Activated CD4-positive, alpha-beta memory T cell treated with anti-CD3 and anti-CD28 coated beads, Interleukin-2, amount 10 ng/mL, durations not matched to agents 7 days and 5 days (primary cell): ENCODE measurements around the gene SLC38A2. TPM values are rescaled to one million over a fixed set of nuclear protein-coding genes. Genes with fewer than 3 reads are reported as not detected.

Source experiments
- CTCF ChIA-PET: fragments of 350-600 bp; sonication (Branson Sonifier 250); formaldehyde crosslinking; loops from one replicate; lab custom pipeline; 2021; ENCODE audit warnings: antibody characterized with exemption, inconsistent platforms; lab: Charles Lee
- POLR2A ChIA-PET: fragments of 350-600 bp; sonication (Branson Sonifier 250); formaldehyde crosslinking; loops from one replicate; lab custom pipeline; 2021; ENCODE audit warnings: antibody characterized with exemption; lab: Charles Lee
- DNase-seq: peaks from one replicate; pipeline ENCODE4 v3.0.0-alpha.2; 2020
- H3K27ac Mint-ChIP-seq: one replicate; pipeline ENCODE4 v1.8.0; 2021; ENCODE audit warnings: mild to moderate bottlenecking, mixed read lengths
- H3K27me3 Mint-ChIP-seq: one replicate; pipeline ENCODE4 v1.8.0; 2021; ENCODE audit warnings: mixed read lengths
- H3K36me3 Mint-ChIP-seq: one replicate; pipeline ENCODE4 v1.8.0; 2021; ENCODE audit warnings: low read depth, mixed read lengths
- H3K4me1 Mint-ChIP-seq: one replicate; pipeline ENCODE4 v1.8.0; 2021; ENCODE audit warnings: mixed read lengths
- H3K4me3 Mint-ChIP-seq: one replicate; pipeline ENCODE4 v1.8.0; 2021; ENCODE audit warnings: mild to moderate bottlenecking, mixed read lengths
- H3K9me3 Mint-ChIP-seq: one replicate; pipeline ENCODE4 v1.8.0; 2021; ENCODE audit warnings: mixed read lengths
- total RNA-seq, 2 experiments: library from RNA; stranded (reverse); gene quantifications; one replicate each; pipeline ENCODE4 v1.2.3, GENCODE V29; 2021

Gene SLC38A2
- total RNA-seq, 2 experiments from 2014 or later = 265 to 267 TPM

GRCh38 chr12:46318037-46318436 is 54.5 kb downstream of the SLC38A2 start:
- Mint-ChIP-seq H3K4me3 (no peak overlapping the region), H3K36me3 (no peaks in the 10 kb centered on the region), H3K27ac (no peak overlapping the region), H3K27me3 (peaks cover 8% of the 10 kb centered on the region), H3K9me3 (peaks cover 3% of the 10 kb centered on the region), H3K4me1 (no peaks in the 10 kb centered on the region)
- DNase-seq = no peak
- POLR2A ChIA-PET = interaction anchor here (0.6 kb wide), 1 partner anchor 68 kb away, joined by 4 read pairs; no protein-coding TSS in a partner anchor
- CTCF ChIA-PET = no interaction called here

Other genes with a start within 250 kb of the SLC38A2 start
- 100 to 1,000 TPM; 209 to 214 TPM for gene SLC38A1, start 103.7 kb downstream of the SLC38A2 start, total RNA-seq